ENCODE data around the gene HLA-DRA. TPM values are rescaled to one million over a fixed set of nuclear protein-coding genes. Genes with fewer than 3 reads are reported as not detected.

The HLA-DRA gene
- total and polyA plus RNA-seq, 2 donors from 2014 or later = 489 to 607 TPM

- TF ChIP-seq CTCF (IDR thresholded peaks at IDR 0.05; ENCODE audit: borderline replicate concordance, extremely low read depth, insufficient read depth) = no peak
- Histone ChIP-seq H3K36me3 (ENCODE audit: control insufficient read depth in 2 of 3, insufficient read depth in 3 of 3, low read length in 3 of 3) (no peaks in the 10 kb centered on the region), H3K9ac (ENCODE audit: low read length in 3 of 3) (no peak overlapping the region), H3K4me1 (ENCODE audit: control insufficient read depth in 2 of 3, insufficient read depth in 2 of 3, low read depth in 1 of 3, low read length in 3 of 3) (no peaks in the 10 kb centered on the region), H3K9me3 (ENCODE audit: control insufficient read depth in 2 of 3, insufficient read depth in 1 of 3, low read length in 3 of 3) (no peaks in the 10 kb centered on the region), H3K27ac (ENCODE audit: low read depth in 2 of 2, low read length in 2 of 2) (no peak overlapping the region), H3K27me3 (ENCODE audit: control insufficient read depth, insufficient read depth, low read length) (peaks cover 2% of the 10 kb centered on the region), H3K4me3 (ENCODE audit: low read length in 3 of 3) (no peak overlapping the region)
- DNase-seq (peak in 1 of 5 donors; percentile 28), FAIRE-seq (no peak)
- intact Hi-C loops (cut with DNase I) = loop anchor here (10.0 kb wide), 1 partner anchor 294 kb away; no protein-coding TSS in a partner anchor
These were observed 28.8 kb upstream of the HLA-DRA start for GRCh38 chr6:32410906-32411305.

- Histone ChIP-seq H3K27me3 (ENCODE audit: control insufficient read depth, insufficient read depth, low read length) (peaks cover 2% of the 10 kb centered on the region), H3K4me1 (ENCODE audit: control insufficient read depth in 2 of 3, insufficient read depth in 2 of 3, low read depth in 1 of 3, low read length in 3 of 3) (no peaks in the 10 kb centered on the region), H3K27ac (ENCODE audit: low read depth in 2 of 2, low read length in 2 of 2) (no peak overlapping the region), H3K9me3 (ENCODE audit: control insufficient read depth in 2 of 3, insufficient read depth in 1 of 3, low read length in 3 of 3) (no peaks in the 10 kb centered on the region), H3K36me3 (ENCODE audit: control insufficient read depth in 2 of 3, insufficient read depth in 3 of 3, low read length in 3 of 3) (no peaks in the 10 kb centered on the region), H3K9ac (ENCODE audit: low read length in 3 of 3) (no peak overlapping the region), H3K4me3 (ENCODE audit: low read length in 3 of 3) (no peak overlapping the region)
- no peak for FAIRE-seq
- no peak for DNase-seq
- no peak for TF ChIP-seq CTCF (IDR thresholded peaks at IDR 0.05; ENCODE audit: borderline replicate concordance, extremely low read depth, insufficient read depth)
- intact Hi-C loops (cut with DNase I) = loop anchor here (10.0 kb wide), 1 partner anchor 293 kb away; no protein-coding TSS in a partner anchor
These were observed 27.9 kb upstream of the HLA-DRA start for GRCh38 chr6:32411566-32412327.

- intact Hi-C loops (cut with DNase I) = loop anchor here (10.0 kb wide), 1 partner anchor 291 kb away; no protein-coding TSS in a partner anchor
- Histone ChIP-seq H3K27ac (ENCODE audit: low read depth in 2 of 2, low read length in 2 of 2) (no peak overlapping the region), H3K4me1 (ENCODE audit: control insufficient read depth in 2 of 3, insufficient read depth in 2 of 3, low read depth in 1 of 3, low read length in 3 of 3) (no peaks in the 10 kb centered on the region), H3K9ac (ENCODE audit: low read length in 3 of 3) (no peak overlapping the region), H3K9me3 (ENCODE audit: control insufficient read depth in 2 of 3, insufficient read depth in 1 of 3, low read length in 3 of 3) (no peaks in the 10 kb centered on the region), H3K36me3 (ENCODE audit: control insufficient read depth in 2 of 3, insufficient read depth in 3 of 3, low read length in 3 of 3) (no peaks in the 10 kb centered on the region), H3K4me3 (ENCODE audit: low read length in 3 of 3) (no peak overlapping the region), H3K27me3 (ENCODE audit: control insufficient read depth, insufficient read depth, low read length) (peaks cover 2% of the 10 kb centered on the region)
- FAIRE-seq (no peak), DNase-seq (peak; percentile 85 to 88 (median 87))
- peak; percentile 89 for TF ChIP-seq CTCF (IDR thresholded peaks at IDR 0.05; ENCODE audit: borderline replicate concordance, extremely low read depth, insufficient read depth)
These were observed 26.1 kb upstream of the HLA-DRA start for GRCh38 chr6:32413427-32414047.
